Adipocyte (in vitro differentiated cells): ENCODE data around the gene RASAL3.

Source experiments
- DNase-seq: peaks from one replicate; pipeline ENCODE4 v3.0.0-alpha.2; 2015; ENCODE audit warnings: low read depth
- H3K27me3 ChIP-seq: replicated peaks from 2 replicates; pipeline ENCODE4 v1.7.0; 2013; ENCODE audit warnings: mild to moderate bottlenecking, low read length, moderate library complexity; ENCODE audit not compliant: control insufficient read depth, insufficient read depth
- H3K36me3 ChIP-seq: 2 replicates; pipeline ENCODE4 v1.7.0; 2013; ENCODE audit warnings: low read length, mild to moderate bottlenecking, moderate library complexity; ENCODE audit not compliant: control insufficient read depth, insufficient read depth, severe bottlenecking
- H3K4me1 ChIP-seq: 2 replicates; pipeline ENCODE4 v1.7.0; 2013; ENCODE audit warnings: mild to moderate bottlenecking, low read length, moderate library complexity; ENCODE audit not compliant: control insufficient read depth, insufficient read depth
- H3K4me3 ChIP-seq: 2 replicates; pipeline ENCODE4 v1.7.0; 2013; ENCODE audit warnings: mild to moderate bottlenecking, low read length, moderate library complexity
- H3K9ac ChIP-seq: 2 replicates; pipeline ENCODE4 v1.7.0; 2013; ENCODE audit warnings: mild to moderate bottlenecking, low read length, moderate library complexity
- H3K9me3 ChIP-seq: 2 replicates; pipeline ENCODE4 v1.7.0; 2013; ENCODE audit warnings: mild to moderate bottlenecking, low read length, moderate library complexity; ENCODE audit not compliant: control insufficient read depth

The RASAL3 gene

DNA sequence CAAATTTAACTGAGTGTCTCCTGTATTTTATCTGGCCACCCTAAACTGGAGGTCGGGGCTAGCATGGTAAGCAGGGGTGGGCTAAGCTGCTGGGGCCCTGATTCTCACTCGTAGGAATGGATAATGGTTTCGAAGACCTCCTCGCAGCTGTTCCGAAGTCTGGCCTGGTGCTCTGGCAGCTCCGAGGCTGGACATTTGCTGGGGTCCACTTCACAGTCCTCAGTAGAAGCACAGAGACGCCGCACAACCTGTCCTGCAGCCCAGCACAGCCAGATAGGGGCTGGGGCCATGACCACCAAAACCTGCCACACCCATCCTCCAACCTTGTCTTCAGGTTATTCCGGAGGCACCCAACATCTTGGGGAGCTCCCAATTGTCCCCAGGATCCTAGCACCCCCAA, 8.3 kb downstream of the RASAL3 start:
- Histone ChIP-seq H3K36me3 (no peaks in the 10 kb centered on the region), H3K27me3 (peaks cover 52% of the 10 kb centered on the region), H3K4me1 (peaks cover 7% of the 10 kb centered on the region), H3K9me3 (no peaks in the 10 kb centered on the region), H3K4me3 (no peak overlapping the region), H3K9ac (no peak overlapping the region)
- no peak for DNase-seq

DNA sequence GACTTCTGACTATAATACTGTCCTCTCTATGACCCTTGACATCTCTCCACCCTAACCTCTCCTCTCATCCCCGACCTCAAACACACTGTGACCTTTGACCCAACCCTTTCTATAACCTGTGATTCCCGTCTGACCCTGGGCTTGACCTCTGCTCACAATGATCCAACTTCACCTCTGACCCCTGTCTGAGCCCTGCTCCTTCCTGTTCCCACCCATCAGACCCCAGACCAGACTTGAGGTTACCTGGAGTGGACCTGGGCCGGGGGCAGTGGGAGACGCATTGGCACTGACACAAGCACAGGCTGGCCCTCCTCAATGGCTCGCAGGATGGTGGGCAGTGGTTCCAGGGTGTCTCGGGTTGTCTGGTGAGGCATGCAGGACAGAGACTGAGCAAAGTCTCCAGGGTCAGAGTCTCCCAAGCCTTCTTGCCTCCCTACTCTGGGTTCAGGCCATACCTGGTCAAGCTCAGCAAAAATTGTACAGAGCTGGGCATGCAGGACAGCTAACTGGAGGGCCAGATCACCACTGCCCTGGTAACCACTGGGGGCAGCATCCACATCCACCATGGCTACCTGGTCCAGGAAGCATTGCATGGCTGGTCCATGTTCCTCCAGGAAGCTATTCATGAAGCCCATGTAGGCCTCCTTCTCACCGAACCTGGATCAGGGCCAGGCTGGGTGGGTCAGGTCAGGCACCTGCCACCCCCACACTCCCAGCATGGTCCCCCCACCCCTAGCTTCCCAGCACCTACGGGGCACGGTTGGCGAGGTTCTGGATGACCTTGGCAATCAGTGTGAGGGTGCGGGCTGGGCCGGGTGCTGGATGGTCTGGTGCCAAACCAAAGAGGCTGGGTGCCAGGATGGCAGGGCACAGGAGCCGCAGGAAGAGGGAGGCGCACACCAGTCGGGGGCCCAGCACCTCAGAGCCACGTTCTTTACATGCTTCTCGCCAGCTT, 10.2 kb downstream of the RASAL3 start:
- Histone ChIP-seq H3K27me3 (peaks cover 40% of the 10 kb centered on the region), H3K36me3 (no peaks in the 10 kb centered on the region), H3K4me3 (no peak overlapping the region), H3K4me1 (peaks cover 7% of the 10 kb centered on the region), H3K9ac (no peak overlapping the region), H3K9me3 (no peaks in the 10 kb centered on the region)
- no peak for DNase-seq

DNA sequence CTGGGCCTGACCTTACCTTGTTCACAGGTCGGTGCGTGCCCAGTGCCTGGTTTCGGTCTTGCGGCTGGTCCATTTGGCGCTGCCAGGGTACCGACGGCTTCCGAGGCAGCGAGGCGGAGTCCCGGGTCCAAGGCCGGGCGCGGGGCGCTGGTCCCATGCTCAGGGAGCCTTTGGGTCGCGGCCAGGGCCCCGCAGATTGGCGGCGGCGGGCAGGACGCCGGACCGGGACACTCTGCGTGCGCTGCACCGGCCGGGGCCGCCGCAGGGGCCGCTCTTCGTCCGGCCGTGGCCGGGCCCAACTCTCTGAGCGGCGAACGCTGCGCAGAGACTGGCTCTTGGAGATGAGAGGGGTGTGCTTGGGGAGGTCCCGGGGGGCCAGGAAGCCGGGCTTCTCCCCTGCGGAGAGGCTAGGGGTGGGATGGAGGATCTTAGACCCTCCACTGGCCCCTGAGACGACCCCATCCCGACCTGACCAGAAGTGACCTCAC, 11.2 kb downstream of the RASAL3 start:
- H3K4me3 ChIP-seq: peak overlapping the region; percentile 70
- peak overlapping the region; percentile 64 for H3K9ac ChIP-seq
- DNase-seq: no peak
- H3K4me1 ChIP-seq: peaks cover 12% of the 10 kb centered on the region
- H3K36me3 ChIP-seq: no peaks in the 10 kb centered on the region
- H3K9me3 ChIP-seq: no peaks in the 10 kb centered on the region
- peaks cover 36% of the 10 kb centered on the region for H3K27me3 ChIP-seq

DNA sequence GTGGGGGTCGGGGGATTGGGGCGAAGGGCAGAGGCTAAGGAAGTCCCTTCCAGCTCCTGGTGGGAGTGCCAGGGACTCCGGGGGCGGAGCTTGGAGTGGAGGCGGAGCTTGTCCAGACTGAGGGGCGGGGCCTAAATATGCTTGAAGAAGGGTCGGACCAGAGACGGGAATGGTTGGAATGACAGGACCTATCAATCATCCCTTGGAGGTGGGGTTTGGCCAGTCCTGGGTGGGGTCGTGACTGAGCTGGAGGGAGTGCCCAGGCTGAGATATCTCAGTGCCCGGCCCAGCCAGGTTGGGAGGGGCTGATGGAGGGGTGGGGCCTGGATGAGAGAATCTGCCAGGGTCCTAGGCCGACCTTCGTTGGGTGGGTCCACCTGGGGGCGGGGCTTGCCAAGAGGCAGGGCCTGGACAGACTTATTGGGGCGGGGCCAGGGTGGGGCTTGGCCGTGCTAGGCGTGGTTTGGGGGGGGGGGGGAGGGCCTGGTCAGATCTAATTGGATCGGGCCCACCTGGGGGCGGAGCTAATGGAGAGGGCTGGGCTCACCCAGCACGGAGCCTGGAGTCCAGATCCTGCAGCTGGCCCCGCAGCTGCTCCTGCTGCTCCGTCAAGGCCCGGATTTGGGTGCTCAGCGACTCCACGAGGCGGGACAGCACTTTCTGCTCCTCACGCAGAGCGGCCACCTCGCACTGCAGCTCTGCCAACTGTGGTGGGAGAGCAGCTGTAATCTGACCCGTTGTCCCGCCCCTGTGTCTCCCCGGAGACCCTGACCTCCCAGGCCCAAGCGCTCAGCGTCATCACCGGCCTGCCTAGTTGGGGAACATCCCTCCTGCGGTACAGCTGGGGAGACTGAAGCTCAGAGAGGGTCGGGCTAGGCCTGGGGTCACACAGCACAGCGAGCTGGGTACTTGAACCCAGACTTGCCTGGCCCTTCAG, 12.0 kb downstream of the RASAL3 start:
- no peaks in the 10 kb centered on the region for H3K36me3 ChIP-seq
- H3K27me3 ChIP-seq: peaks cover 30% of the 10 kb centered on the region
- DNase-seq: peak; percentile 71

DNA sequence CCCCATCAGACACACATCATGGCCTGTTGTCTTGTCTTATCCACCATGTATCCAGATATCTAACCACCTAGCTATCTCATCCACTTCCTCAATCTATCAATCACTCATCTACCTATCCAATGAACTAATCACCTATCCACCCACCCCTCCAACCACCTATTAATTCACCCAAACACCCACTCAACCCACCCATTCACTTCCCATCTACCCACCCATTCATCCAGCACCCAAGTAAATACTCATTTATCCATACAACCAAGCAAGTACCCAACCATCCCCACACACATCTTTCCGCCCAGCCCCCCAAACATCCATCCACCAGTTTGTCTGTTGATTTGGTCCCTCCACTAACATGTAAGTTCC, 13.8 kb downstream of the RASAL3 start:
- no peaks in the 10 kb centered on the region for H3K36me3 ChIP-seq
- H3K9me3 ChIP-seq: no peaks in the 10 kb centered on the region
- peaks cover 17% of the 10 kb centered on the region for H3K27me3 ChIP-seq
- DNase-seq: no peak
- no peak overlapping the region for H3K4me3 ChIP-seq
- H3K4me1 ChIP-seq: peaks cover 12% of the 10 kb centered on the region
- no peak overlapping the region for H3K9ac ChIP-seq

More for the DNA sequence above, 12.0 kb downstream of the RASAL3 start:
- H3K9ac ChIP-seq: peak overlapping the region; percentile 64
- H3K4me1 ChIP-seq: peaks cover 12% of the 10 kb centered on the region
- peak overlapping the region; percentile 70 for H3K4me3 ChIP-seq
- H3K9me3 ChIP-seq: no peaks in the 10 kb centered on the region

DNA sequence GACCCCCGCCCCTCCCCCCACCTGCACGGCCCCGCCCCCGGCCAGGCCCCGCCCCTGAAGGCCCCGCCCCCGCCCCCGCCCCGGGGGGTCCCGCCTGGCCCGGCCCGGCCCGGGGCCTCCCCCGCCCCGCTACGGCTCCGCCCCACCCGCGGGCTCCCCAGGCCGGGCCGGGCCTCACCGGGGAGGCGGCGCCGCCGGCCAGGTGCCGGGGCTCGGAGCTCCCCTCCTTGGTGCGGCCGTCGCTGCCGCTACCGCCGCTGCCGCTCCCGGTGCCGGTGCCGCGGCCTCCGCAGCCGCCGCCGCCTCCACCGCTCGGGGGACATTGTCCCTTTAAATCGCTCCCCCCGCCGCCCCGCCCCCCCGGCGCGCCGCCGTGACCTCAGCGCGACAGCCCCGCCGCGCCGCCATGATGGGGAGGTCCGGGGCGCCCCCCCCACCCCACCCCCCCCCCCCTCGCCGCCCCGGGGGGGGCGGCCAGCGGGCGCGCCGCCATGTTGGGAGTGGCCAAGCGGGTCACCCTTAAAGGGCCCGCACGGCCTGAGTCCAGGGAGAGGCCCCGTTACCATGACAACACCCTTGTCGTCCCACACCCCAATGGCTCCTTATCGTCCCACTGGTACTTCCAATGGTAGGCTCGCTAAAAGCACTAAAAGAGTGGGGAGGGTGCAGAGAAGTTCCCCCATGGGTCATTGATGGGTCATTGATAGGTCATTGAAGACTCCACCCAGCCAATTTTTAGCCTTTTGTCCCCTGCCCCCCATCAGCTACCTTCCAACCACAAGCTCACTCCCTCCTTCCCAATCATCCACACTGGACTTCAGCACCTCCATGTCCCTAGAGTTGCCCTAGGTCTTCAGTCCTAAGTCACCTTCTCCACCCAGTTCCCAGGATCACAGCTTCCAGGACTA, 14.5 kb downstream of the RASAL3 start, which contains the start of gene WIZ:
Gene WIZ (minus strand): TSS at position 337 of the 908 bp plus-strand sequence. CDS start 1,649 bp downstream, outside the sequence.
- peaks cover 12% of the 10 kb centered on the region for H3K4me1 ChIP-seq

DNA sequence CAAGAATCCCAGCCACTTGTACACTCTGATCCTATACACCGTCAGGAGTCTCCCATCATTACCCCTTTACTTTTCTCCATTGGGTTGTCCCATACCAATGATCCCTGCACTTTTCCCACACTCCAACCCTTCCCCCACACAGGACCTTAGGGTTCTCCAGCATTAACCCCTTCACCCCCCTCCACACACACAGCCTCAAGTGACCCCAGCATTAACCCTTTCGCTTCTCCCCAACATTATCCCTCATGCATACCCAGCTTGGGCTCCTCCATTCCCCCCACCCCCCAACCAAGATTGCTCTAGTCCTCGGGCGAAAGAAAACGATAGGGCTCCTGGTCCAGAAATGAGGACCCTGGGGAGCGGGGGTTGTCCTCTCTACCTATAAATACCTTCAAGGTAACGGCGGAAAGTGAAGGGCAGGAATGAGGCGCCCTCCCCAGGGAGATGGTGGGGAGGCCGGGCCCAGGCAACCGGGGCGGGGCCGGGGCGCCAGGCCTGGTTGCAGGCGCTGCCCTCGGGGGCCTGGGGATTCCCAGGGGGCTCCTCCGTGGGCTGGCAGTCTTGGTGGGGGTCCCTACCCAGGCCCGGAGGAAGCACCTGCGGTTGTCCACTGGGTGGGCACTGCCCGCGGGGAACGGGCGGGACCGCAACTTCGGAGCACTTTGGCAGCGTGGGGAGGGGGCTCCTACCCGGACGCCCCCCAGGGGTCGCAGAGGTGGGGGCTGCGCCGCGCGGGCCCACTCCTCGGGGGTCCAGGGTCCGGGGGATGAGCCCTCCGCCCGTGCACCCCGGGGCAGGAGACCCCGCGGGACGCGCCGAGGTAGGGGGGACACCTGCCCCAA, 15.3 kb downstream of the RASAL3 start:
- no peak for DNase-seq
- Histone ChIP-seq H3K4me1 (peaks cover 16% of the 10 kb centered on the region), H3K9ac (peak overlapping the region; percentile 76), H3K4me3 (peak overlapping the region; percentile 81), H3K27me3 (peaks cover 2% of the 10 kb centered on the region), H3K9me3 (no peaks in the 10 kb centered on the region), H3K36me3 (no peaks in the 10 kb centered on the region)

More for the DNA sequence above, 14.5 kb downstream of the RASAL3 start, which contains the start of gene WIZ:
- peak within 1 kb of the TSS; percentile 81 for H3K4me3 ChIP-seq
- H3K9ac ChIP-seq: peak within 1 kb of the TSS; percentile 76
- peaks cover 10% of the 10 kb centered on the region for H3K27me3 ChIP-seq
- H3K9me3 ChIP-seq: no peaks in the 10 kb centered on the region
- peak; percentile 84 for DNase-seq
- H3K36me3 ChIP-seq: no peaks in the 10 kb centered on the region

DNA sequence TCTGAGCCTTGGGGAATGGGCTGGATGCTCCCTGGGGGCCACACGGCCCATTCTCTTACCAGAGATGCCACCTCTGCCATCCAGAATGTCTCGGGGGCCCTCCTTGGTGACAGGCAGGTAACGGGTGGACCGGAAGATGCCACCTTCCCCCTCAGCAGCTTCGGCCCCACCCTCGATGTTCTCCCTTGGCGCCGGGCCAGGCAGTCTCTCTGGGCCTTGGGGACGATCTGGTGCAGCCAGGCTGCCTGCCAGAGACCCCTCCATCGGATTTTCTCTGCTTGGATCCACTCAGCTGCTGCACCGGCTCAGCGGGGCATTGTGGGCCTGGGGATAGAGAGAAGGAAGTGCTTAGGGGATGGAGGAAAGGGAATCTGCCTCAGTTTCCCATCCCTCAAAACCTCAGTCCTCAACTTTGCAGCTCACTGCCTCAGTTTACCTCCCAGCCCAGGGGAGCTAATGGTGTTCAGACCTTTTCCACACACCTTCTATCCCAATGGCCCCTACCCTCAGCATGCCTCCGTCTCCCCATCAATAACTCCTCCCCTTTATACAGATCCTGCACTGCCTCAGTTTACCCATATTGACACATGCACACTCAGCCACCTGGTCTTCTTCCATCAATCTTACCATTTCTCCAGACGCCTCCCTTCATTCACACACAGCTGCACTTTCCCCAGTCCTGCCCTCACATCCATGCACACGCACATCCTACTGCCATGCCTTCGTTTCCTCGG, 16.1 kb downstream of the RASAL3 start:
- no peak for DNase-seq
- Histone ChIP-seq H3K9me3 (no peaks in the 10 kb centered on the region), H3K4me1 (peaks cover 16% of the 10 kb centered on the region), H3K36me3 (no peaks in the 10 kb centered on the region), H3K4me3 (no peak overlapping the region), H3K9ac (no peak overlapping the region), H3K27me3 (no peaks in the 10 kb centered on the region)

DNA sequence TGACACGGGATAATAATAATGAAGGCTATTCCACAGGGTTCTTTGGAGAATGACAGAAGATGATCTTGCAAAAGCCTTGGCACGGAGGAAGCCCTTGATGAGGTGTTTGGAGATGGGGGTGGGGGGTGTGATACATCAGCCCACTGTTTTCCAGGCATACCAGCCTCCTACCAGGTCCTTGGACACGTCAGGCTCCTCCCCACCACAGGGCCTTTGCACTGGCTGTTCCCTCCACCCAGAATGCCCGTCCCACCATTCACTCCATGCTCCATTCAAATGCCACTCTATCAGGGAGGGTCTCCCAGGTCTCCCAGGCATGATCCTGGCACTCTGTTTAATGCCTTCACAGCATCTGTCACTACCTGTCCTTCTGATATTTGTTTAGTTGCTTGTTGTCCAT, 17.3 kb downstream of the RASAL3 start:
- DNase-seq: no peak
- H3K27me3 ChIP-seq: no peaks in the 10 kb centered on the region
- peaks cover 10% of the 10 kb centered on the region for H3K4me1 ChIP-seq
- H3K36me3 ChIP-seq: no peaks in the 10 kb centered on the region
- no peak overlapping the region for H3K4me3 ChIP-seq
- no peaks in the 10 kb centered on the region for H3K9me3 ChIP-seq
- H3K9ac ChIP-seq: no peak overlapping the region
